OCI-LY7 (cell line): ENCODE results near the gene GALNT2. TPM values are rescaled to one million over a fixed set of nuclear protein-coding genes. Genes with fewer than 3 reads are reported as not detected.

Experiments
- BruUV-seq: library from RNA; stranded (reverse); fragments of 400-500 nt; replicated peaks from 2 replicates; lab custom pipeline; 2021; lab: Mats Ljungman, UMichigan
- CTCF ChIA-PET: fragments of 300-600 bp; sonication (Branson Sonifier 250); formaldehyde crosslinking; loops from one replicate; lab custom pipeline; 2022; ENCODE audit warnings: antibody characterized with exemption; ENCODE audit not compliant: unreplicated experiment; lab: Charles Lee
- POLR2A ChIA-PET: fragments of 300-600 bp; sonication (Branson Sonifier 250); formaldehyde crosslinking; loops from one replicate; lab custom pipeline; 2022; ENCODE audit warnings: antibody characterized with exemption; lab: Charles Lee
- DNase-seq: peaks from one replicate; pipeline ENCODE4 v3.0.0-alpha.2; 2015; ENCODE audit warnings: low spot score
- H2AFZ ChIP-seq: fragments of 200-600 bp; sonication (generic), shearing (Covaris generic); 2 replicates; pipeline ENCODE4 v1.6.1; 2014; ENCODE audit warnings: mild to moderate bottlenecking, antibody characterized with exemption, low read length, moderate library complexity
- H3K27ac ChIP-seq: fragments of 200-600 bp; sonication (generic); 2 replicates; pipeline ENCODE4 v1.5.1; 2014; ENCODE audit warnings: mixed run types, low read depth, mild to moderate bottlenecking, moderate library complexity, low read length, inconsistent platforms; ENCODE audit not compliant: poor library complexity, severe bottlenecking
- H3K36me3 ChIP-seq: fragments of 200-600 bp; sonication (generic); 2 replicates; pipeline ENCODE4 v1.6.1; 2014; ENCODE audit warnings: mild to moderate bottlenecking, antibody characterized with exemption, low read length, moderate library complexity, mixed read lengths; ENCODE audit not compliant: insufficient read depth
- H3K4me1 ChIP-seq: fragments of 200-600 bp; sonication (generic); 2 replicates; pipeline ENCODE4 v1.5.1; 2014; ENCODE audit warnings: mild to moderate bottlenecking, low read length; ENCODE audit not compliant: insufficient read depth, poor library complexity, severe bottlenecking
- H3K4me2 ChIP-seq: fragments of 200-600 bp; sonication (generic); 2 replicates; pipeline ENCODE4 v1.6.1; 2014; ENCODE audit warnings: mild to moderate bottlenecking, low read length
- H3K4me3 ChIP-seq: fragments of 200-600 bp; sonication (generic); 2 replicates; pipeline ENCODE4 v1.5.1; 2014; ENCODE audit warnings: mild to moderate bottlenecking, low read depth, low read length; ENCODE audit not compliant: poor library complexity, severe bottlenecking
- H3K79me2 ChIP-seq: fragments of 200-600 bp; sonication (generic); 2 replicates; pipeline ENCODE4 v1.6.1; 2016; ENCODE audit warnings: low read depth, mild to moderate bottlenecking, low read length, moderate library complexity, mixed read lengths; ENCODE audit not compliant: insufficient read depth
- H3K9me2 ChIP-seq: fragments of 200-600 bp; sonication (generic); 2 replicates; pipeline ENCODE4 v1.6.1; 2016; ENCODE audit warnings: mild to moderate bottlenecking, low read length, mixed read lengths; ENCODE audit not compliant: insufficient read depth
- H3K9me3 ChIP-seq: fragments of 200-600 bp; sonication (generic); 2 replicates; pipeline ENCODE4 v1.6.1; 2014; ENCODE audit warnings: mild to moderate bottlenecking, mixed run types, low read length, mixed read lengths
- H4K20me1 ChIP-seq: fragments of 200-600 bp; sonication (generic); 2 replicates; pipeline ENCODE4 v1.6.1; 2014; ENCODE audit warnings: mild to moderate bottlenecking, antibody characterized with exemption, low read length, moderate library complexity, mixed read lengths; ENCODE audit not compliant: insufficient read depth
- CTCF ChIP-seq: fragments of 200-600 bp; sonication (generic); conservative IDR thresholded peaks from 2 replicates; pipeline ENCODE4 v1.5.1; 2014; ENCODE audit warnings: mild to moderate bottlenecking, antibody characterized with exemption, low read length, moderate library complexity, mixed read lengths
- EZH2phosphoT487 ChIP-seq: fragments of 200-600 bp; sonication (generic); IDR thresholded peaks from 2 replicates; pipeline ENCODE4 v1.6.1; 2018; ENCODE audit warnings: low read depth, borderline replicate concordance, mild to moderate bottlenecking, mixed run types, antibody characterized with exemption, low read length, moderate library complexity, mixed read lengths
- intact Hi-C: fragments of 100-400 bp; cut with micrococcal nuclease; formaldehyde crosslinking; loops from one replicate; pipeline ENCODE4 v1.10.0; 2022; ENCODE audit not compliant: unreplicated experiment
- total RNA-seq, 2 experiments: library from RNA; depleted of rRNA in 1 of 2; stranded (reverse); fragments of >200 nt in 1 of 2; shearing (Covaris generic) in 1 of 2; gene quantifications; 2 replicates each; pipeline ENCODE4 v1.2.3, GENCODE V29; 2014 to 2022

The GALNT2 gene
- total RNA-seq, 2 experiments from 2014 or later: 29.9 to 67.3 TPM

GRCh38 chr1:230228236-230228897 lies 161.3 kb downstream of the GALNT2 start:
- Histone ChIP-seq H4K20me1 (no peaks in the 10 kb centered on the region), H3K4me2 (no peak overlapping the region), H3K79me2 (no peaks in the 10 kb centered on the region), H2AFZ (no peak overlapping the region), H3K9me2 (no peaks in the 10 kb centered on the region), H3K36me3 (no peaks in the 10 kb centered on the region), H3K4me1 (no peaks in the 10 kb centered on the region), H3K9me3 (no peaks in the 10 kb centered on the region), H3K27ac (no peak overlapping the region), H3K4me3 (no peak overlapping the region)
- DNase-seq: no peak
- no TSS peak for BruUV-seq
- TF ChIP-seq CTCF: no peak
- no peak for TF ChIP-seq EZH2phosphoT487
- ChIA-PET POLR2A (interaction anchor here (0.7 to 2.8 kb wide), 2 partner anchors 14 to 567 kb away, joined by 4 to 15 read pairs; no protein-coding TSS in a partner anchor), CTCF (no interaction called here)
- intact Hi-C loops: no loop called here

GRCh38 chr1:230230273-230230672 lies 163.2 kb downstream of the GALNT2 start:
- POLR2A ChIA-PET: no interaction called here
- DNase-seq: no peak
- no peaks in the 10 kb centered on the region for H3K9me3 ChIP-seq
- H3K4me1 ChIP-seq: no peaks in the 10 kb centered on the region
- no peaks in the 10 kb centered on the region for H4K20me1 ChIP-seq
- CTCF ChIA-PET: no interaction called here
- no peaks in the 10 kb centered on the region for H3K79me2 ChIP-seq
- no peak overlapping the region for H2AFZ ChIP-seq
- H3K4me3 ChIP-seq: no peak overlapping the region
- intact Hi-C loops: no loop called here
- no peaks in the 10 kb centered on the region for H3K36me3 ChIP-seq
- BruUV-seq: no TSS peak
- H3K4me2 ChIP-seq: no peak overlapping the region
- no peak overlapping the region for H3K27ac ChIP-seq
- no peaks in the 10 kb centered on the region for H3K9me2 ChIP-seq
- no peak for TF ChIP-seq EZH2phosphoT487
- no peak for TF ChIP-seq CTCF
